Activated CD4-positive, alpha-beta T cell treated with anti-CD3 and anti-CD28 coated beads, Interleukin-2, amount 50 U/mL, for 24 hours (primary cell): ENCODE measurements around the gene PPP2R2B.

Experiments
- DNase-seq, 2 donors: peaks; one replicate each; pipeline ENCODE4 v3.0.0-alpha.2; 2020; ENCODE audit warnings: low read depth in 1 of 2, low spot score in 1 of 2

Gene PPP2R2B

DNA sequence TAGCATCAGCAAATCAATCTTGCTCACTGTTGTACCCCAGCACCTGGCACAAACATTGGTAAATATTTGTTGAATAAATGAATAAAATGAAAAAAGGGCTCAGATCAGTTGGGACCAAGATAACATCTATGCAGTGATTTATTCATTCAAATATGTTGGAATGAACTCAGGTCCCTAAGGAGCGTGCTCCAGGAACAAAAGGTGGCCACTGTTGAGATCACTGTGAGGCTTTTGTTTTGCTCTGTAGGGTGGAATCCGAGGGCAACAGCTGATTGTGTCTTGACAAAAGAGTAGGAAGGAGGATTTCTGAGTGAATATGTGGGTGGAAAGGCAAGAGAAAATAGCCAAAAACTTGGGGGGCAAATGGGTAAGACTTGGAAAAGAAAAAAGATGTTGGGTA lies 89.7 kb downstream of the PPP2R2B start:
- no peak for DNase-seq

DNA sequence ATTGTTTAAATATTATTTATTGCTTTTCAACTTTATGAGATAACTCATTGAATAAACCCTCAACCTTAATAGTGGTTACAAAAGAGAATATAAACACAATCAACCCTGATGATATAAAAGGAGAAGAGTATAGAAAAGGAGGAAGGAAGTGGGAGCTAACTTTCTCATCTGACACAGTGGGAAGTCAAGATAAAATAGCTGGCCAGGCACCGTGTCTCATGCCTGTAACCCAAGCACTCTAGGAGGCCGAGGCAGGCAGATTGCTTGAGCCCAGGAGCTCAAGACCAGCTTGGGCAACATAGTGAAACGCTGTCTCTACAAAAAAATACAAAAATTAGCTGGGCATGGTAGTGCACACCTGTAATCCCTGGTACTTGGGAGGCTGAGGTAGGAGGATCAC lies 93.5 kb downstream of the PPP2R2B start:
- no peak for DNase-seq

DNA sequence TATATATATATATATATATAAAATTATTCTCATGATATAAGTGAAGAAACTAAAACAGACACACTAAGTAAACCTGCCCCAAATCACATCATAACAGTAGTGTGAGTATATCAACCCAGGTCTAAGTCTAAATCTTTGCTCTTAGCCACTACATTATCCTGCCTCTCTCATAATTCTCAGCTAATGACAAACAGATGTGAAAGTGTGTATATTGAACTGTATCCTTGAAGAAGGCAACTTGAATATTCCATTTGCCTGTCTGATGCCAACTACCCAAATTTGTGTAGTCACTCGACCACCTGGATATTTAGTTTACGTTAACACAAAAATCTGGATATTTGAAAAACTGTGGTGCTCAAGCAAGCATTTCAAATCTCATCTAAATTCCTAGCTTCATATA lies 97.4 kb downstream of the PPP2R2B start:
- DNase-seq = no peak

DNA sequence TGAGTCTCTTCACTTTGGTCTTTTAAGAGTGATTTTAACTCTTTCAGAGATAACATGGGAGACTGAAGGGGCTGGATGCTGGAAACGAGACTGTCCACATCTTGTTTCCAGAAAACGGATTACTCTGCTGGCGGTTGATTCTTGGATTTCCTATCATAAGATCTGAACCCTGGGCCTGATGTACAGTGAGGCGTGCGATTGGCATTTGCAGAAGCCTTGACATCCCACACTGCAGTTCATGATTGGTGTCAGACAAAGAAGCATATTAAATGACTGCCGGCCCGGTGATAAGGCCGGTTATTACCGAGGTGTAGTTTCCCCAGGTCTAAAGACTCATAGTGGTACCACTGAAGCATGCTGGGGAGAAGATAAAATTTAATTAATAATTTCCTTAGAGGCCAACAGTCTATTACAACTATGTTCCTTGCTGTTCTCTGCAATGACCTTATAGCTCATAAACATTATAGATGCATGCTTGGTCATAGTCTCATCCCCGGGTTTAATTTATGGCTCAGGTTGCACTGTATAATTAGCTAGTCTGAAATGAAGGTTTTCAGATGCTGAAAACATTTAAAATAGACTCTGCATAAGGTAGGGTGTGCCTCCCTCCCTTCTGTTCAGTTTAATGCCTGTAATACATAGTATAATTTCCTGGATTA lies 99.2 kb downstream of the PPP2R2B start:
- no peak for DNase-seq

DNA sequence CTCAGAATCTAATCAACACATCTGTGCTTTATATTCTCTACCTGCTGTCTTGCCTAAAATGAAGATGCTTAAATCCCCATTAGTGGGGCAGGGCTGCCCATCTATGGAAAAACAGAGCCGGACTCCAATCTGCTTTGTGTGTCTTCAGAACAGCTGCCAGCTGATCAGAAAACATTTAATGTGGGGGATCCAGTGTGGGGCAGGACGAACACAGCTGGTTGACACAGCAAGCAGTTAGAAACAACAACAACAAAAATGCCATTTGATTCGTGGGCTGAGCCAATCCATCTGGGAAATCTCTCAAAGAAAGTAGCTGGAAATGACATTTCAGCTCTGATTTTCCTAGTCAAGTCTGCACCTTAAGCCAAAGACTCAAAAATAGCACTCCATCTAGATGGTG lies 99.8 kb downstream of the PPP2R2B start:
- no peak for DNase-seq

DNA sequence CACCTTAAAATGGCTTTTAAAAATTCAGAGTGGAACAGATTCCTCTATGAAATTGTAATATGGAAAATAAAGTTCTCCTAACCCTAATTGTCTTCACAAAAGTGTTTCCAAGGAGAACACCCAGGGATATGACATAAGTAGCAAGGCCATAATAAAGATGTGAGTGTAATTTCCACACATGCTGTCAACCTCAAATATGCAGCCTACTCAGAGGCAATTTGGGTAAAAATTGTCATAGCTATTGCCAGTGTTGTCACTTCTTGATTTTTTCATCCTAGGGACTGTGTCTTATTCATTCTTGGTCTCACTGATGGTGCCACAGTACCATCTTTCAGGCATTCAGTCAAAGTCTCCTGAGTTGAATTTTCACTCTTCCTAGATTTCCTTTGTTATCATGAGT lies 100.3 kb downstream of the PPP2R2B start:
- no peak for DNase-seq

DNA sequence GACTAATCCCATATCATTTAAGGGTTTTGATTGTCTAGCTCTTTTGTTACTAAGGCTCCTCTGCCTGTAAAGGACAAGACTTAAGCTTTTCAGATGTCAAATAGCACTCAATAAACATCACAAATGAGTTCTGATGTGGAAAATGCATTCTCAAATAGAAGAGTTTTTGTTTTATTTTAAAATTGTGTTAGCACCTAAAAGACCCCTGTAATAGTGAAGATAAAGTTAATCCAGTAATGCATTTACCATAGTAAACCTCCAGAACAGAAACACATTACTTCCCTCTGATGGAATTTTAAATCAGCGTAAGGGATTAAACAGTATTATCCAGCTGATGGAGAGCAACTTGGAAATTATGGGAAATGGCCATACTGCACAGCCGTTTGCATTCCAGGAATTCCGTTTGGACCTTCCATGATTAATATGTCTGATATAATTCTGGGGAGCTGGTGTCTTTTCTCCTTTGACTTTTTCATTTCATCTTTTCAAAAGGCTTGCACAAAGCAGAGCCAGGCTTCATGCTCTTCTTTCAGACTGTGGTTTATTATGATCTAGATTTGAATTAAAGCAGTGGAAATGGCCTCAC lies 105.6 kb downstream of the PPP2R2B start:
- DNase-seq = no peak

DNA sequence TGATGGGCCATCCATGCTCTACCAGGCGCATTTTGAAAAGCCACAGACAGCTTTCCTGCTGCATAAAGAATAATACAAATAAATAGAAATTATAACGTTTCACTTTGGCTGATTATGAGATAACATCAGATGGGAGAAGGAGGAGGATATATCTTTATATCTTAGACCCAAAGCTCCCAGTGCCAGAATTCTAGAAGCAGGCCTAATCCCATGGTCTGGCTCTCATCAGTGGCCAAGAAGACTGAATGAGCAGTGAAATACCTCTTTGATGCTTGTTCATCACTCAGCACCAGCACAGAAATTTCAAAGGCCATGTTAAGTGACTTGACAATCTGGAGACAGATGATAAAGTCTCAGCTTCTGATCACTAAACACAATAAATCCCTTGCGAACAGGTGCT lies 107.6 kb downstream of the PPP2R2B start:
- DNase-seq = no peak

DNA sequence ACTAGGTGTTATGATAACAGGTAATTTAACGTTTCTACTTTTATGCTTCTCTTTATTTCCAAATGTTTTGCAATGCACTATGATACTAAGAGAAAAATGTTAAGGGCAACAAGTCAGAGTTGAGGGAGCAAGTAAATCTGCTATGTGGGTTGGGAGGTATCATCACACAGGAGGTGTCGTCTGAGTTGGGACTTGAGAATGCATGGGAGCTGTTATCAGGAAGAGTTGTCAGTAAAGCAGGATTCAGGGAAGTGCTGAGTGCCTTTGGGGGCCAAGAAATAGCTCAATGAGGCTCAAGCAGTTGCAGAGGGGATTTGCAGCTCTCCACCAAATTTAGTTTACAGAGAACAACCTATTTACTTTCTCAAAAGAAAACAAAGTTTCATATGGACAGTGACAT lies 108.0 kb downstream of the PPP2R2B start:
- DNase-seq = no peak

DNA sequence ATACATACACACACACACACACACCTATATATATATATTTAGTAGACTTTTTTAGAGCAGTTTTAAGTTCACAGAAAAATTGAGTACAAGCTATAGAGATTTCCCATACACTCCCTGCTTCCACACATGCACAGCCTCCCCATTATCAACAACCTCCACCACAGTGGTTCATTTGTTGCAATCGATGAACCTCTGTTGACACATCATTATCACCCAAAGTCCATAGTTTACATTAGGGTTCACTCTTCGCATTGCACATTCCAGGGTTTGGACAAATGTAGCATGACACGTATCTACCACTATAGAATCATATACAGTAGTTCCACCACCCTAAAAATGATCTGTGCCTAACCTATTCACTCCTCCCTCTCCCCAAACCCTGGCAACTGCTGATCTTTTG lies 111.0 kb downstream of the PPP2R2B start:
- no peak for DNase-seq

DNA sequence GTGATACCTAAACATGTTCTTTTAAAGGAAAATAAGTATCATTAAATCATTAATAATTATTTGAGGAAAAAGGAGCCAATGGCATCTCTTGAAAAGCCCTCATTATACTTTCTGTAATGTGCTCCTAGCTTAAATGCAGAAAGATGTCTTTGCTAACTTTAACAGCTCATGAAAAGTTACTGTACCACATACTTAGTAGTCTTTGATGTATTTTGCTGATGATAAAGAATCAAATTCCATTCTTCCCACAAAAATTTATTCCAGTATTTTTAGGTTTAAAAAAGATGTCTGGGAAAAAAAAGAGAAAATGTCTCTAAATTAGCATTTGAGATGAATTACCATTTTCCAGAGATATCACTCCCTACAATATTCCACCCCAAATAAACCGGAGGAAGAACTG lies 112.5 kb downstream of the PPP2R2B start:
- DNase-seq = no peak

DNA sequence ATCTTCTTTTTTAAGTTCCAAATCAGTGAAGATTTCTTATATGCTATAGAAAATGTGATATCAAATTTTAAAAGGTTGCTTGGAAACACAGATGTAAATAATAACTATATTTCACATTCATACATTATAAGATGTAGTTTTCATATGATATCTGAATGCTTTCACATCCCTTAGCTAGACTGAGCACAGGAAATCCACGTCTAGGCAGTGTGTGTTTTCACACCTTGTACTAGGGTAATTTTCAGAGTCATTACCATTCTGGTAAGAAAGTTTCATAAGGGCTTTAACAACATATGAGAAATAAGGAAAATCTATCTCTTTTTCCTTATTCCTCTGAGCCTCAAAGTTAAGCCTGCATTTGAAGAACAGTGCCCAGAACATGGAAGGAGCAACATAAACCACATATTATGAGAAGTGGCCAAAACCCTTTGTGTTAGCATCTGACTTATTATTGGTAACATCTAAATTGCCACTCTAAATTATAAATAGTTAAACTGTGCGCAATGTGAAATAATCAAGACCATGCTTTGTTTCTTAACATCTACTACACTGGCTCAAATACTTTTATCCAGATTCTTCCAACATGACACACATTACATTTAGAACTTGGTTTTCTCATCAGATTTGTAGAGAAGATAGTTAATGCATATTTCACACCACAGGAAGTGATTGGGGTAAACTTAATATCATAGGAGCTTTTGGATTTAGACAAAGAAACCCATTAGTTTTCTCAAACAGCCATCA lies 113.3 kb downstream of the PPP2R2B start:
- no peak for DNase-seq

DNA sequence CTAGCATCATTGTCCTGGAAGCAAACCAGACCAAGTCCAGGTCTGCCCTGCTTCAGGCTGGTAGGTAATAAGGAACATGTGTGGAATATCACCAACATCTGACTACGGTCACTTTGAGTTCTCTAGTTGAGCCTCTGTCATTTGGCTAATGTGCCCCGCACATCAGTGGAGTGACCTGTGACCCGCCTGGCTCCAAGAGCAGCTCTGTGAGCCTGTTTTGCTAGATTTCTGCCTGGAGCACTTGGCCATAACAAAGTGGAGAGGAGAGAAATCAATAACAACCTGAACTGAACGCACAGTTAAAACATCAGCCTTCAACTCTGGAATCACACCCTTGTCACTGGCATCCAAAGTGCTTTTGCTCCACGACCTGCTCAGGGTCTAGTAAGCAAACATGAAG lies 115.7 kb downstream of the PPP2R2B start:
- no peak for DNase-seq

DNA sequence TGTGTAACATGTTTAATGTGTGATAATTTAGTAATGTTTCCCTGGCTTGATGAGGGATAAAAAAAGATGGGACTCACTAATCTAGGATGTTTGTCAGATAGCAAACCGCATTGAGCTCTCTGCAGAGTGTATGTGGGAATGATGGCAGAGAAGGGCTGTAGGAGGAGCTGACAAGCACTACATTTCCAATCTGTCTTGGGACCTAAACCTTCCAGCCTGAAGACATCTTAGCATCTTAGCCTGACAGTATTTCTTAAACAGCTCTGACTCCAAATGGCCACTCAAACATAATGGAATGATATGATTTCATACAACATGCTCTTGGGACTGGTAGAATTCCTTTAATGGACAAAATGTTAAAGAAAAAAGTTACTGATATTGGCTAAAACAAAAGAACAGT lies 116.7 kb downstream of the PPP2R2B start:
- no peak for DNase-seq

DNA sequence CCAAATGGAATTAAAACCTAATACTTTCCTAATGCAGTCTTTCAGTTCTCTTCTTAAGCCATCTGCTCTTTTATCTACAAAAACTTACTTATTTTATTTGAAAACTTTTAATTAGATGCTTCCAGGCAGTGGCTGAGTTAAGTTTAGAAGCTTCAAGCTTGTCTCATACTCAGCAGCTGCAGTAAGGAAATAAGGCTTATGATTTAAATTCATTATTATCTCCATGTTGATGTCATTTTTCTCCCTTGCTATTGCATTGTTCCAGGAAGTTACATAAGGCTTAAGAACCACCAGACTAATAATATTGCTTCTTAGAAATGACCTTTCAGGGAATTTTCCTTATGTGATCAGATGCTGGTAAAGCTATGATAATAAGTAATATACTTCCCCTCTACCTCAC lies 119.6 kb downstream of the PPP2R2B start:
- no peak for DNase-seq

DNA sequence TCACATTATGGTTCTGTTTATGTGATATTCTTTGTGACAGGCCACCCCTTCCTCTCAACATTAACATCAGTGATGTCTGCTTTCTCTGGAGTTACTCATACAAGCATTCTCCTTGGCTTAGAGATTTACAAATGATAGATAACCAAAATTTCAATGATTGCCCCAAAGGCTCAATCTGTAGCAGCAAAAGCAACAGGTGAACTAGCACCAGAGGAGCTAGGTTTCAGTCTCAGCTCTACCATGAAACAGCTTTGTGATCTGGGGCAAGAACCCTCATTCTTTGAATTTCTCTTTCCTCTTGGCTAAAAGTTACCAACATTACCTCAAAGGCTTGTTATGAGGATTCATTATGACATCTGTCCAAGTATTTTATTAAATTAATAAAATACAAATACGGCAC lies 120.5 kb downstream of the PPP2R2B start:
- DNase-seq = no peak

DNA sequence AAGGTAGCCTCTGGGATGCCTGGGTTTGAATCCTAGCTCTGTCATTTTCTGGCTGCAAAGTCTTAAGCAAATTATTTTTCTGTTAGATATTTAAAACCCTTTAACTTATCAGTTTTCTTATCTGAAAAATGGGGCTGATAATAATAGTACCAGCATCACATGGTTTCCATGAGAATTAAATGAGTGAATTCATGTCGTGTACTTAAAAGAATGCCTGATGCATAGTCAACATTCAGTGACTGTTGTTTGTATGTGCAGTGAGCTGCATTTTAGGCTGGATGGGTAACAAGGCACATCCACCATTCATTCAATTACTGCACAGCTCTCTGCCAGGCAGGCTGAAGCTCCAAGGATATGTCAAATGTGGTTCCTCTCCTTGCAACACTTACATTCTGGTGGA lies 122.0 kb downstream of the PPP2R2B start:
- no peak for DNase-seq

DNA sequence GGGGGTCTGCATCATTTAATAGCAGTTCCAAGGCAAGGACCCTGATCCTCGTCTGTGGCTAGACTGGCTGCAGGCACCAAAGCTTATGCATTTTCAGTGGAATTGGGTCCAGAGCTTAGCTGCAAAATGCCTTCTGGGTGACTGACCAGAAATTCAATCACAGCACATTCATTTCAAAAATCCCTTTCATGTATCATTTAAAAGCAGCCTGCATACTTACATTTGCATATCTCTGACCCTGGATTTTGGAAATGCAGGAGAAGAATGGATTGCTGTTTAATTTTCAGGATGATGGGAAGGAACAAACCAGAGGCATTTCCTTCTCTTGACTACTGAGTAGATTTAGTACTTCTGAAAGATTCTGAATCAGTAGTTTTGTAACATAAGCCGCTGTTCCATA lies 122.8 kb downstream of the PPP2R2B start:
- no peak for DNase-seq

DNA sequence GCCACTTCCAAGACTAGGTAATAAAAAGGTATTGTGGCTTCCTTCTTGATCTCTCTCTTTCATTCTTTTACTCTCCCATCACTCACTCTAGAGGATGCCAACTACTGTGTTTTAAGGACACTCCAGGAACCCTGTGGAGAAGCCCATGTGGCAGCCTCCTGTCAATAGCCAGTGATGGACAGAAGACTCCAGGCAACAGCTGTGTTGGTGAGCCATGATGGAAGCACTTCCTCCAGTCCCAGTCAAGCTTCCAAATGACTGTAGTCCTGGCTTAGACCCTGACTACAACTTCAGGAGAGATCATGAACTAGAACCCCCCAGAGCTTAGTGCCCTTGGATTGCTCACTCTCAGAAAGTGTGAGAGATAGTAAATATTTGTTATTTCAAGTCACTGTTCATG lies 123.9 kb downstream of the PPP2R2B start:
- no peak for DNase-seq

DNA sequence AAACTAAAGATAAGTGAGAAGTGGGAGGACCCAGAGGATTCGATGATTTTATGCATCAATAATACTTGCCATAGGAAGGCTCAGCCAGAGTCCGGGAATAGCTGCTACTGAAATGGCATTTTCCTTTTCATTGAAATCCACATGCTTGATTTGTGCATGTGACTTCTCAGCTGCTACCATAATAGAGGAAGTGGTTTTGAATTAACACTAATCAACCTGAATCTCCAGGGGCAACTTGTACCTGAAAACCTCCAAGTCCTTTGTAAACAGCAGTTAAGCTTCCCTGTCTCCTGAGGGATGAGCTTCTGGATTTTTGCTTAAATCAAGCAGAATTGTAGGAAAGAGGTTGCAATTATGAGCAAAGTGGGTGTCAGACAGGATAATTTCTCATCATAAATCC lies 124.9 kb downstream of the PPP2R2B start:
- DNase-seq = no peak

DNA sequence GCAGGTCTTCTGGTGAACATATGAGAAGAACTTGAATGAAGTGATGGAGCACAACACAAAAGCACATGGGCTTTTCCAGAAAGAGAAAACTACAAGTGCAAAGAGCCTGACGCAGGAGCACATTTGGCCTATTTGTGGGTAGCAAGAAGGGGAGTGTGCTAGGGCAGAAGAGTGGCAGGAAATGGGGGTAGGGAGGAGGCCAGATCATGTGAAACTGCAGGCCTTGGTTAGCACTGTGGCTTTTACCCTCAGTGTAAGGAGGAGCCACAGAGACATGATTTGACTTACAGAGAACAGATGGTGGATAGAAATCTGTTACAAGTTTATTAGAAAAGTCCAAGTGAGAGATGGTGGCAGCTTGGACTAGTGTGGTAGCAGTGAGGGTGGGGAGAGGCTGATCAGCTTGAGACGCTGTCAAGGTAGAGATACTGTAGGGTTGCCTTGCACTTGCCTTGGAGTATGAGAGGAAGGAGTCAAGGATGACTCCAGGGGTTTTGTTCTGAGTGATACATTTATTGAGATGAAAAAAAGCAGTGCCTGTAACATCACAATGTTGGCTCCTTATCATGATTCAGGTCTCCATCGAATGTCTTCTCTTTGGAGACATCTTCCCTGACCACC lies 126.7 kb downstream of the PPP2R2B start:
- DNase-seq = peak in 1 of 2 donors; percentile 21

DNA sequence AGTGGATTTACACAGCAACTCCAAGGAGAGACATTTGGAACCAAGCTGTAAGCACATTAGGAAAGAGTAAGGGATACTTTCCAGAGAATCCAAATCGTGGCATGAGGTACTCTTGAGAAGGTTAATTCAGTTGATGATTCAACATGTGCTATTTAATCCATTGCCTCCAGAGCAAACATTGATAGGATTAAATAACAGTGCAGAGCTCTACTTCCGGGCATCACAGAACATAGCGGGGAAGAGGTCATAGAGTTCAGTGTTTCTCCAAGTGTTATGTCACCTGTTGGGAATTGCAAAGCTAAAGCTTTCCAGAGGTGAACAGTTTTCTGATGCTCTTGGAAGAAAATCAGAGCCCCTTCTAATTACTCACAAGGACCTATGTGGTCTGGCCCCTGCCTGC lies 127.5 kb downstream of the PPP2R2B start:
- DNase-seq = no peak
